GM21737 (cell line): ENCODE results near the gene ZNF71.

Experiments used
- ATAC-seq: cut with Tn5 transposase; IDR thresholded peaks from one replicate; pipeline ENCODE4 v1.9.1; 2021; ENCODE audit warnings: mild to moderate bottlenecking, moderate library complexity; ENCODE audit not compliant: unreplicated experiment

The ZNF71 gene

DNA sequence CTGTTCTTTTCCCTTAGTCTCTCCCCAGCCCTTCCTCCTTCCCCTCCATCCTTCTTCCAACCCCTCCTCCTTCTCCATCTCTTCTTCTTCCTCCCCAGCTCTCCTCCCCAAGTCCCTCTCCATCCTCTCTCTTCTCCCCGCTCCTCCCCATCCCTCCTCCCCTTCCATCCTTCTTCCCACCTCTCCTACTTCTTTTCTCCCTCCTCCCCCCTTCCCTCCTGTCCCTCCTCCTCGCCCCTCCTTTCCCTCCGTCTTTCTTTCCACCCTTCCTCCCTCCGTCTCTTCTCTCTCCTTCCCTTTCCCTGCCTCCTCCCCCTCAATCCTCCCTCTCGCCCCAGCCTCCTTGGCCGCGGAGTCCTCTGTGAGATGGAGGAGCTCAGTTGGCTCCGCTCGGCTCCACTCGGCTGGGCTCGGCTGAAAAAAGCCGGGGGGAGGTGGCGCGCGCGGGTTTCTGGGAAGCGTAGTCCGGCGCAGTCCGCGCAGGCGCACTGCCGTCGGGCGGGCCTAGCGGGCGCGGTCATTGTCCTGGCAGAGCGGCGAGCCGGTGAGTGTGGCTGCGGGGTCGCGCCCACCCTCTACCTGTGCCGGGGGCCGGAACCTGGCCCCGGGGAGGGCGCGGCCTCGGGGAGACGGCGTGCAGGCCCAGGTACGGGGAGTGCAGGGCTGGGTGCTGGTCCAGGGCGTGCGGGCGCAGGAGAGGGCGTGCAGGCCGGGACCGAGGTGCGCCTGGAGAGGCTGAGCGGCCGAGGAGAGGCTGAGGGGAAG is at the start of gene ZNF71:
ZNF71 (plus strand) TSS at position 520 of the 765 bp plus-strand sequence. CDS start 6,257 bp downstream, outside the sequence.
- ATAC-seq = peak; percentile 88

DNA sequence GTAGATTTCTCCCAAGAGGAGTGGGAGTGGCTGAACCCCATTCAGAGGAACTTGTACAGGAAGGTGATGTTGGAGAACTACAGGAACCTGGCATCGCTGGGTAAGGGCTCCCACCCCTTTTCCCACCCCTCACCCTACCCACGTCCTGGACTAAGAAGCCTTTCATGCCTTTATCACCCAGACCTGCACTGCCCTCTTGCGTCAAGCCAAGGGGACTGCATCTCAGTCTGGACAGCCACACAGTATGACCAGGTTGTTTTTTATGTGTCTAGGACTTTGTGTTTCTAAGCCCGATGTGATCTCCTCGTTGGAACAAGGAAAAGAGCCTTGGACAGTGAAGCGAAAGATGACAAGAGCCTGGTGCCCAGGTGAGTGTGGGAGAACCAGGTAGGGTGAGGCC is 47.6 kb upstream of the ZNF71 start:
- no peak for ATAC-seq

DNA sequence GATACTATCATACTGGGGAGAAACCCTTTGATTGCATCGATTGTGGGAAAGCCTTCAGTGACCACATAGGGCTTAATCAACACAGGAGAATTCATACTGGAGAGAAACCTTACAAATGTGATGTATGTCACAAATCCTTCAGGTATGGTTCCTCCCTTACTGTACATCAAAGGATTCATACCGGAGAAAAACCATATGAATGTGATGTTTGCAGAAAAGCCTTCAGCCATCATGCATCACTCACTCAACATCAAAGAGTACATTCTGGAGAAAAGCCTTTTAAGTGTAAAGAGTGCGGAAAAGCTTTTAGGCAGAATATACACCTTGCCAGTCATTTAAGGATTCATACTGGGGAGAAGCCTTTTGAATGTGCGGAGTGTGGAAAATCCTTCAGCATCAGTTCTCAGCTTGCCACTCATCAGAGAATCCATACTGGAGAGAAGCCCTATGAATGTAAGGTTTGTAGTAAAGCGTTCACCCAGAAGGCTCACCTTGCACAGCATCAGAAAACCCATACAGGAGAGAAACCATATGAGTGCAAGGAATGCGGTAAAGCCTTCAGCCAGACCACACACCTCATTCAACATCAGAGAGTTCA is 40.7 kb upstream of the ZNF71 start:
- no peak for ATAC-seq

DNA sequence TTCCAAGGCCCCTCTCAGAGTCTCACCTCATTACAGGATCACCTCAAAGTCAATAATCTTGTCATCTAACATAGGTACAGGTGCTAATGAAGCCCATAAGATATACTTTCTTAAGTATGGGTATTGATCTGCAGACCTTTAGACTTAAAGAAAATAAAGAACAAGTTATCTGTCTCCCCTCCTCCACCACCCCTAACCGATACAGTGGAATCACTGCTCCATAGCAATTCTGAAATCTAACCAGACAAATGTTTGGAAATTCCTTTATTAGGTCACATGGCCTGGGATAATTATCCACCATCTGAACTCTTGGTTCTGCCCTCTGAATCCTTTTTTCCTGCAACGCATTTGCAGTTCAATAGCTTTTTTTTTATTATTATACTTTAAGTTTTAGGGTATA is 32.3 kb upstream of the ZNF71 start:
- ATAC-seq = no peak

DNA sequence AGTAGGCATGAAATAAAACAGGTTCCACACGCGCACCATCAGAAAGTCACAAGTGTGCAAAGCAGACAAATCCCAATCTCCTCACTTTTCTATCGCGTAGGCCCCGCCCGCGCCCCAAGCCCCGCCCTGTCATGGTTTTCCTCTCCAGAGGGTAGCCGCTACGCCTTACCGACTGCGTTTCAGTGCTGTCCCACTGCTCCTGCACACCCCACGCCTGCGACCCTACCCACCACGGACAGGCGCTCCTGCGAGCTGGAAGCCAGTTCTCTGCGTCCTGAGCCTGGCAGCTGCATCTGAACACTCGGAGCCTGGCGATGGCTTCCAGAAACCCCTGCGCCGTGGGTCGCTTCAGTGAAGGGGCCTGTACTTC is 28.2 kb upstream of the ZNF71 start:
- ATAC-seq = peak; percentile 29

DNA sequence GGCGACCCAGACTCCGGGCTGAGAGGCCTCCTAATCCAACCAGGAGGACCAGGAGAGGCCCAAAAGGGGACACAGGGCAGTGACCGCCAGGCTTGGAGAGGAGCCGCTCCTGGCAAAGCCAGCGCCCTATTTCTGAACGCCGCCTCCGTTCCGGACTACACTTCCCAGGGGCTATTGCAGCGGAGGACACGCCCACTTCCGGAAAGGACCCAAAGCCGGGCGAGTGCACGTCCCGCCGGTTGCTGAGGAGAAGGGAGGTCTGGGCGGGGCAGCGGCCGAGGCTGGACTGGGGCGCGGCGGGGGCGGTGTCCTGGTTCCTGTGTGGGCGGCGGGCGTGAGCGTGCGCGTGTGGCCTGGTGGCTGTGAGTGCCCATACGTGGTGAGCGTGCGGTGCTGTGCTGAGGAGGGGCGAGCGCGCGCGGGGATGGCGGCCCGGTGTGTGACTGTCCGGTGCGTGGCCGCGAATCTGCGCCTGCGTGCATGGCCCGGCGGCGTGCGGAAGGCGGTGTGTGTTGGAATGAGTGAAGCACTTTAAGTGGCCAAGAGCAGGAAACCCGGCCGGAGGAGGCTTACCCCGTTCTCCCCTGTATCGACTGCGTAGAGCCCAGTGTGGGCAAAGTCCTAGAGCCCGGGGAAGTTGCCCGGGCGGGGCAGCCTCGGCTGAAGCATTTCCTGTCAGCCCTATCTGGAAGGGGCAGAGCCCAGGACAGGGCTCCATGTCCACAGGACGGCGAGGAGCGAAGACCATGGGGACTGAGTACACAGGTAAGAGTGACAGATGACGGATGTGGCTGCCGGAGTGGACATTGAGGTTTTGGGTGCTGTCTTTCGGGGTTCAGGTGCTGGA is 27.6 kb upstream of the ZNF71 start, which contains the start of gene ZNF470:
ZNF470 (plus strand) TSS at position 195 of the 847 bp plus-strand sequence. CDS start 2,844 bp downstream, outside the sequence.
- ATAC-seq = peak; percentile 97

DNA sequence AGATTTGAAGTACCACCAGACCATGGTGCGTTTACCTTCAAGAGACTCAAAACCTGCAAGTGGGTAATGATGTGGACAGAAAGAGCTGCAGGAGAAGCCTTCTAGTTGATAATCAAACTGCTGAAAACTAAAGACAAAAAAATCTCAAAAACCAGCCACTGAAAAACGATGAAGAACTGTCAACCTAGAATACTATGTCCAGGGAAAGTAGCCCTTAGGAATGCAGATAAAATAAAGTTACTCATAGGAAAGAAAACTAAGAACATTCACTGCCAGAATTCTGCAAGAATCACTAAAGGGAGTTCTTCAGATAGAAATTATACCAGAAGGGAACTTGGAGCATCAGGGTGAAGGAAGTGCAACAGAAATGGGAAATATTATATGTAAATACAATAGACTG is 22.5 kb upstream of the ZNF71 start:
- ATAC-seq = no peak

DNA sequence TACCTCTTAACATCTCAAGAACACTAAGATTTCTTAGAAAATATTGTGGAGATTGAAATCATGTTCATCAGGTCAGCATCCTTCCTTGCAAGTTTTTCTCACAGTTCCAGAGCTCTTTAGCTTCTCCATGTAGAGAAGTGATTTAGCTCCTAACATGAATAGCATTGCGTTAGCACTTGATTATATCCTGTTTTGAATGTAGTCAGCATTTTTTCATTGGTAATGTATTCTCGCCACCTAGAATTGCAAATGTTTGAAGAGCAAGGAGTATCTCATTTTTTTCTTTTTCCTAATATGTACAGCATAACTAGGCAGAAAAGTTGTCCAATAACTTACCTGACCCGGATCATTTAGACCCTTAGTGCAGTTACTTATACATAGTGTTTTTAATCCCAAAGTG is 21.2 kb upstream of the ZNF71 start:
- ATAC-seq = no peak

DNA sequence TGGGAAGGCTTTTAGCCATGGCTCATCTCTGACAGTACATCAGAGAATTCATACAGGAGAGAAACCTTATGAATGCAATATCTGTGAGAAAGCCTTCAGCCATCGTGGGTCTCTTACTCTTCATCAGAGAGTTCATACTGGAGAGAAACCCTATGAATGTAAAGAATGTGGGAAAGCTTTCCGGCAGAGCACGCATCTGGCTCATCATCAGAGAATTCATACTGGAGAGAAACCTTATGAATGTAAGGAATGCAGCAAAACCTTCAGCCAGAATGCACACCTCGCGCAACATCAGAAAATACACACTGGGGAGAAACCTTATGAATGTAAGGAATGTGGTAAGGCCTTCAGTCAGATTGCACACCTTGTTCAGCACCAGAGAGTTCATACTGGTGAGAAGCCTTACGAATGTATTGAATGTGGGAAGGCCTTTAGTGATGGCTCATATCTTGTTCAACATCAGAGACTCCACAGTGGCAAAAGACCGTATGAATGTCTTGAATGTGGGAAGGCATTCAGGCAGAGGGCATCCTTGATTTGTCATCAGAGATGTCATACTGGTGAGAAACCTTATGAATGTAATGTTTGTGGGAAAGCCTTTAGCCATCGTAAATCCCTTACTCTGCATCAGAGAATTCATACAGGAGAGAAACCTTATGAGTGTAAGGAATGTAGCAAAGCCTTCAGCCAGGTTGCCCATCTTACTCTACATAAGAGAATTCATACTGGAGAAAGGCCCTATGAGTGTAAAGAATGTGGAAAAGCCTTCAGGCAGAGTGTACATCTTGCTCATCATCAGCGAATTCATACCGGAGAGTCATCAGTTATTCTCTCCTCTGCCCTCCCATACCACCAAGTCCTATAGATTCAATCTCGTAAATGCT is 17.1 kb upstream of the ZNF71 start:
- no peak for ATAC-seq

DNA sequence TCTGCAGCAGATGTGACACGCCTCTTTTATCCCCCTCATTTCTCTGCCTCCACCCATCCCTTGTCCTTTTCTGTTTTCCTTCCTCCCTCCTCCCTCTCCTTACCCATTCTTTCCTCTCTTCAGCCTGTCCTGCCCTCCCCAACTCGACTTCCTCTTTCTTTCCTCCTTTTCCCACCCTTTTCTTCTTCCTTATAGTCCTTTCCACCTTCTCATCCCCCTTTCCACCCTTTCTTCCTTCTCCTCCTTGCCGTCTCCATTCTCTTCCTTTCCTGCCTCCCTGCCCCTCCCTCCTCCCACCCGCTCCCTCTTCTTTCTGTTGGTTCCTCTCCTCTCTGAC is 688 bp upstream of the ZNF71 start:
- no peak for ATAC-seq

DNA sequence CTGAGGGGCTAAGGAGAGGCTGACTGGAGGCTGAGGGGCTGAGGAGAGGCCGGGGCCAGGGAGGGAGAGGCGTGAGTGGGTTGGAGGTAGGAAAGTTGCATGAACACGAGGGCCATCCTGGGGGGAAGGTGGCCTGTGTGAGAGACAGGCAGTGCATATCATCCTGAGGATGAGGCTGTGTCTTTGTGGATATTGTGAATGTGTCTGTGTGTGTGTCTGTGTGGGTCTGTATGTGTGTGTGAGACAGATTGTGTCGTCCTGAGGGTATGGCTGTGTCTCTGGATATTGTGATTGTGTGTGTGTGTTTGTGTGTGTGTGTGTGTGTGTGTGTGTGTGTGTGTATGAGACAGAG is 422 bp downstream of the ZNF71 start:
- ATAC-seq = no peak

DNA sequence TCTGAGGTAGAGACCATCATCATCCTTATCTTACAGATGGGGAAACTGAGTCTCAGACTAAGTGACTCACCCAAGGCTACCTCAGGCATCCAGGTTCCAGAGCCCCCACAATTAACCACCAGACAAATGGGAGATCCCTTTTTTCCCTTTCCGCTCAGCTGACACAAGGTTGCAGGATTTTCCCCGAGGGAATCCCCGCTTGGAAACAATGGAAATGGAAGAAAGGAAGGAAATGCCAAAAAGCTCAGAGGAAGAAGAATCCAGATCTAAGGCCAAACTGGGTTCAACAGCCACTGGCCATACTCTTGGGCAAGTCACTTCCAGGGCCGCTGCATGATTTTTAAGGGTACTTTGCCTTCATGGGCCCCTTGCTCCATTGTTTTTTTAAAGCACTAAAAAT is 1.6 kb downstream of the ZNF71 start:
- no peak for ATAC-seq

DNA sequence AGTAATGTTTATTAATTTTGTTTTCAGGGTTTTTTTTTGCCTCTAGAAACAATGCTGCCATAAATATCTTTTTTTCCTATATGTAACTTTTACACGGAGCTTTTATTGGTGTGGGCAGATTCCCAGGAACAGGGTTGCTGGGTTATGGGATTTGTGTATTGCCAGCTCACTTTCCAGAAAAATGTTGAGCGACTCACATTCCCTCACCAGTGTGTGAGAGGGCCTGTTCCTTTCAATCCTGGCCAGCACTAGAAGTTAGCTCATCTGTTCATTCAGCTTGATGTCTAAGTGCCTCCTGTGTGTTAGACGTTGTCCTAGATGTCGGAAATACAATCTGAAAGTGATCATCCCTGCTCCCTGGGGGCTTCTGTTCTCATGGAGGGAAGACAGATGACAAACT is 2.6 kb downstream of the ZNF71 start:
- ATAC-seq = no peak

DNA sequence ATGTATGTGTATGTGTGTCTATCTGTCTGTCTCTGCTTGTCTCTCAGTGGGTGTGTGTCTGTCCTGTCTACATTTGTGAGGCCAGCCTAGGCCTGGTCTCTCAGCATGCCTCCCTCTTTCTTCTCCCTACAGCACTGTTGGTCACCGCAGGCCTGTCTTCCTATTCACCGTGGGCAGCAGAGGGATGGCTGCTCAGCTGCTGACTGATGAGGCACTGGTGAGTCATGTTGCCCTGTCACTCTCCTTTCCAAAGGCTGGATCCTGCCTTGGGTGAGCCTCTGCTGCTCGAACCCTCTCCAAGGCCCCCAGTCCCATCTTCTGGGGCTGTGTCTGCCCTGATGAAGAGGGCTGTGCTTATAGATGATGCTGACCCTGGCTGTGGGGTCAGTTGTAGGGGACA is 6.3 kb downstream of the ZNF71 start:
- ATAC-seq = no peak

DNA sequence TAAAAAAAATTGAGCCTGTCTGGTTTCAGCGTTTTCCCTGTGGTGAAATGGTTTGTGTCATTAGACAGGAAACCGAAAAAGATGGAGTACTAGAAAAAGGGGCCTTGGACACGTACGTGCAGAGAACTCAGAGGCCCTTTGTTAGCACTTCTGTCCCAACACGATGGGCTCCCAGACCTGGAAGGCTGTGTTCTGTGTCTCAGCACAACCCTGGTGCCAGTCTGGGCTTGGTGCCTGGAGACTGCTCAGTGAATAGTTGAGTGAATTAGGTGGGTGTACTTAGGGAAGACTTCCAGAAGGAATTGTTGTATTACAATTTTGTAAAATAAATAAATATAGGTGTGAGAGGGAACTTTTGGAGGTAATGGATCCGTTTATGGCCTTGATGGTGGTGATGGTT is 8.7 kb downstream of the ZNF71 start:
- ATAC-seq = no peak

DNA sequence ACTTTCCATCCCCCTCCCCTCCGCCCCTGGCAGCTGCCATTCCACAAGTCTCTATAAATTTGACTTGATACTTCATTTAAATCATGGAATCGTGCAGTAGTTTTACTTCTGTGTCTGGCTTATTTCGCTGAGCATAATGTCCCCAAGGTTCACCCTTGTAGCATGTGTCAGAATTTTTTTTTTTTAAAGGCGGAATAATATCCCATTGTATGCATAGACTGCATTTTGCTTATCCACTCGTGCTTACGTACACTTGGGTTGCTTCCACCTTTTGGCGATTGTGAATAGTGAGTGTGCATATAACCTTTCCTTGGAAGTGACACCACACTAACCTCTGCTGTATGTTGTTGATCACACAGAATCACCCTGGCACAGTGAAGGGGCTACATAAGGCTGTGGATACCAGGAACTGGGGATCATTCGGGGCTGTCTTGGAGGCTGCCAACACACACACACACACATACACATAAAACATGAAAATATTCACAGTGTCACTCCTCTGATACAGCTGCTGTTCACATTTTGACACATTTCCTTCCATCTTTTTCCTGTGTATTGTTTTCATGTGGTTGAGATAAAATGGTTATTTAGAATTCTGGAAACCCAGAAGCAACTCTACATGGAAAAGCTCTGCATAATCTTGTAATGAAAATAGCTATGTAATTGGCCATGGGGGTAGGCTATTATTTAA is 13.3 kb downstream of the ZNF71 start:
- no peak for ATAC-seq

DNA sequence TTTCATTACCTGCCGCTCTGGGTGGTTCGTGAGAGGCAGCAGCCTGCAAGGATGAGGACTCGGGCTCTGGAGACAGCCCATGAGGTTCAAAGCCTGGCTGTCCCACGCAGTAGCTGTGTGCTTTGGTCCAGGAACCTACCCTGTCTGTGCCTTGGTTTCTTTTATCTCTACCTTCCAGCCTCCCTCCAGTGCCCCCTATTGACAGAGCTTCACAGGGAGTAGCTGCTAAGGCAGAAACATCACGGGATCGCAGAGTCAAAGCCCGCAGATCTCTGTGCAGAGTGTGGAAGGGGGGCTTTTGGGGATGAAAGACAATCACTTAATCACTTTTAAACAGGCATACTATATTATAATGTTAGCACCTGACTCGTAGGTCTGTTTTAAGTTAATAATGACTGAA is 16.2 kb downstream of the ZNF71 start:
- no peak for ATAC-seq

DNA sequence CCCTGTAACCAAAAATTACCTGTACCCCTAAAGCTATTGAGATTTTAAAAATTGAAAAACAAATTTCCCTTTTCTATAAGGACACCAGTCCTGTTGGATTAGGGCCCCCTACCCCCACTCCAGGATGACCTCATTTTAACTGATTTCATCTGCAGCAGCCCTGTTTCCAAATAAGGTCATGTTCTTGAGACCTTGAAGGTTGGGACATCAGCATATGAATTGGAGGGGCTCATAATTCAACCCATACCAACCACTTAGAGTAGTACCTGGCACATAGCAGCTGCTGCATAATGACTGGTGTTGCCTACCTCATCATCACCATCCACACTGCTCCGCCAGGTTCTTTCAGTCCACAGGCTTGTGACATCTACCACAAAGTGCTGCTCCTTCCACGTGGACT is 17.6 kb downstream of the ZNF71 start:
- ATAC-seq = no peak

DNA sequence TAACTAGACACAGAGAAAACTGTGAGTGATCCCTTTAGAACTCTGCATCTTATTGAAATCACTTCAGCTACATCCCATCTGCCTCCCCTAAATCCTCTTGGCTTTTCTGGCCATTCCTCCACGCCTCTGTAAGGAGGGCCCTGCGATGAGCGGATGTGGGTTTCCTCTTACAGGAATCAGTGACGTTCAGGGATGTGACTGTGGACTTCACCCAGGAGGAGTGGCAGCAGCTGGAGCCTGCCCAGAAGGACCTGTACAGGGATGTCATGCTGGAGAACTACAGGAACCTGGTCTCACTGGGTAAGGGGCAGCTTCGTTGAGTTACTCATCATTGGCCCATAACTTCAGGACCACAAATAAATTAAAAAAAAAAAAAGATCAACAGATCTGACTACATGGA is 18.5 kb downstream of the ZNF71 start:
- no peak for ATAC-seq

DNA sequence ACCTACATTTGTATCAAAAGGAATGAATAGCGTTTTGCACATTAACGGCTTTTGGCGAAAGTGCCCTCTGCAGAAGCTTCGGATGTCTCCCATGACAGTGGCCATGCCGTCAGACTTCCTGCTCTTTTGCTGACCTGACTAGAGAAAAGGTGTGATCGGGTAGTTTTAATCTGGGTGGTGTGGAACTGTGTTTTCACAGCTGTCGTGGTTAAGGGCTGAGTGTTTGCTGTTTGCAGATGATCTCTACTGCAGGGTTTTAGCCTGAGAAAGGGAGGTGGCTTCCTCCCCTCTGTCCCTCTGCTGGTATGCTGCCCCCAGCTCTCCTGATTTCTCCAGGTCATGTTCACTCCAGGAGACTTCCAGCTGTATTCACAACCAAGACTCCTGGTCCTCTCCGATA is 22.4 kb downstream of the ZNF71 start:
- ATAC-seq = no peak
